B cell (primary cell): Measurements from ENCODE around the gene ACTL6A. TPM values are rescaled to one million over a fixed set of nuclear protein-coding genes. Genes with fewer than 3 reads are reported as not detected.

ENCODE experiments used
- ATAC-seq: fragments of 200-7000 bp; cut with Tn5 transposase; one replicate; pipeline ENCODE4 v1.10.0; 2021; ENCODE audit warnings: low read depth, mild to moderate bottlenecking, moderate number of reproducible peaks, moderate library complexity
- CTCF ChIA-PET: fragments of 350-600 bp; sonication (Branson Sonifier 250); formaldehyde crosslinking; loops from one replicate; lab custom pipeline; 2021; ENCODE audit warnings: antibody characterized with exemption, inconsistent platforms; lab: Charles Lee
- POLR2A ChIA-PET: fragments of 350-600 bp; sonication (Branson Sonifier 250); formaldehyde crosslinking; loops from one replicate; lab custom pipeline; 2021; ENCODE audit warnings: antibody characterized with exemption; lab: Charles Lee
- DNase-seq: peaks from one replicate; pipeline ENCODE4 v3.0.0; 2013
- H2AFZ ChIP-seq: 2 replicates; pipeline ENCODE4 v1.6.1; 2012; ENCODE audit warnings: mild to moderate bottlenecking, low read depth, low read length; ENCODE audit not compliant: insufficient read depth, poor library complexity, severe bottlenecking
- H3K27ac ChIP-seq, 2 donors: 1 replicate in 1 of 2; 2 replicates in 1 of 2; pipeline ENCODE4 v1.5.1; 2012 to 2013; ENCODE audit warnings: low read length in 2 of 2, mild to moderate bottlenecking in 2 of 2, moderate library complexity in 1 of 2
- H3K27me3 ChIP-seq, 4 experiments: fragments of 200-600 bp in 1 of 4; sonication (generic) in 1 of 4; replicated peaks in 1 of 4; 1 replicate in 2 of 4; 2 replicates in 2 of 4; pipeline versions ENCODE4 v1.6.1 to v1.7.0; 2013 to 2016; ENCODE audit warnings: low read length in 3 of 4, mild to moderate bottlenecking in 2 of 4, mixed read lengths in 1 of 4, moderate library complexity in 1 of 4; ENCODE audit not compliant: insufficient read depth in 4 of 4, control insufficient read depth in 3 of 4; ENCODE audit errors: control extremely low read depth in 1 of 4
- H3K36me3 ChIP-seq, 2 experiments: replicated peaks in 1 of 2; 1 replicate in 1 of 2; 2 replicates in 1 of 2; pipeline versions ENCODE4 v1.6.1 to v1.7.1; 2013; ENCODE audit warnings: low read length in 1 of 2; ENCODE audit not compliant: insufficient read depth in 2 of 2, control insufficient read depth in 1 of 2; ENCODE audit errors: control extremely low read depth in 1 of 2, extremely low read depth in 1 of 2
- H3K4me1 ChIP-seq, 2 donors: fragments of 200-600 bp in 1 of 2; sonication (generic) in 1 of 2; 1 replicate in 1 of 2; 2 replicates in 1 of 2; pipeline versions ENCODE4 v1.5.1 to v1.6.1; 2013 to 2017; ENCODE audit warnings: low read length in 2 of 2; ENCODE audit not compliant: control insufficient read depth in 2 of 2, insufficient read depth in 2 of 2
- H3K4me2 ChIP-seq: replicated peaks from 2 replicates; pipeline ENCODE3; 2012; ENCODE audit warnings: mild to moderate bottlenecking, low read depth, low read length; ENCODE audit not compliant: poor library complexity, severe bottlenecking
- H3K4me3 ChIP-seq, 5 experiments: fragments of 200-600 bp in 1 of 5; sonication (generic) in 1 of 5; 1 replicate in 3 of 5; 2 replicates in 2 of 5; pipeline versions ENCODE4 v1.5.1 to v1.7.0; 2011 to 2016; ENCODE audit warnings: low read length in 4 of 5, mild to moderate bottlenecking in 4 of 5, low read depth in 2 of 5, control low read depth in 1 of 5, moderate library complexity in 1 of 5; ENCODE audit not compliant: insufficient read depth in 1 of 5; ENCODE audit errors: control extremely low read depth in 1 of 5, extremely low read depth in 1 of 5
- H3K79me2 ChIP-seq: fragments of 200-600 bp; sonication (generic); one replicate; pipeline ENCODE4 v1.6.0; 2016; ENCODE audit warnings: low read length; ENCODE audit not compliant: control insufficient read depth, insufficient read depth
- H3K9ac ChIP-seq: fragments of 200-600 bp; sonication (generic); 2 replicates; pipeline ENCODE4 v1.6.1; 2017; ENCODE audit warnings: mild to moderate bottlenecking, low read length, moderate library complexity
- H3K9me3 ChIP-seq, 3 donors: one replicate each; pipeline versions ENCODE4 v1.6.1 to v1.7.1; 2013; ENCODE audit warnings: low read length in 2 of 3; ENCODE audit not compliant: control insufficient read depth in 2 of 3, insufficient read depth in 1 of 3; ENCODE audit errors: control extremely low read depth in 1 of 3
- H4K20me1 ChIP-seq: 2 replicates; pipeline ENCODE4 v1.6.0; 2012; ENCODE audit warnings: mild to moderate bottlenecking, low read length; ENCODE audit not compliant: insufficient read depth, control insufficient read depth, poor library complexity, severe bottlenecking
- H3K27ac Mint-ChIP-seq: one replicate; pipeline ENCODE4 v1.8.0; 2021; ENCODE audit warnings: mixed read lengths
- H3K27me3 Mint-ChIP-seq: one replicate; pipeline ENCODE4 v1.8.0; 2021; ENCODE audit warnings: mixed read lengths
- H3K4me1 Mint-ChIP-seq: one replicate; pipeline ENCODE4 v1.8.0; 2021; ENCODE audit warnings: mixed read lengths
- H3K4me3 Mint-ChIP-seq: one replicate; pipeline ENCODE4 v1.8.0; 2021; ENCODE audit warnings: mixed read lengths
- H3K9me3 Mint-ChIP-seq: one replicate; pipeline ENCODE4 v1.8.0; 2022; ENCODE audit warnings: mixed read lengths; ENCODE audit not compliant: insufficient read depth
- EZH2 ChIP-seq: IDR thresholded peaks from 2 replicates; pipeline ENCODE4 v1.6.1; 2012; ENCODE audit warnings: borderline replicate concordance, low read depth, mild to moderate bottlenecking, moderate library complexity, low read length; ENCODE audit not compliant: insufficient read depth, poor library complexity, severe bottlenecking
- WGBS: methylation state at CpG from one replicate; pipeline ENCODE4 v1.1.5; 2013; ENCODE audit warnings: missing lambda C conversion rate; ENCODE audit not compliant: insufficient coverage; 5-methylcytosine and 5-hydroxymethylcytosine counted together
- intact Hi-C: fragments of 100-400 bp; cut with micrococcal nuclease; formaldehyde crosslinking; loops from one replicate; pipeline ENCODE4 v1.10.0; 2022
- polyA plus RNA-seq: library from polyadenylated mRNA; depleted of rRNA; stranded (reverse); fragments of >200 nt; gene quantifications from 2 replicates; pipeline ENCODE4 v1.2.3, GENCODE V29; 2012
- total RNA-seq, 2 donors: library from RNA; stranded (reverse); fragments of 120-200 nt in 1 of 2; gene quantifications; 1 replicate in 1 of 2; 2 replicates in 1 of 2; pipeline versions ENCODE4 v1.2.3 to v1.2.4, GENCODE V29; 2013 to 2022
- TF ChIP-seq, protein P1 (sequence below): fragments of 200-600 bp; IDR thresholded peaks from one replicate; pipeline ENCODE4 v1.8.0; 2022; ENCODE audit warnings: antibody characterized with exemption, mild to moderate bottlenecking

The ACTL6A gene
- total and polyA plus RNA-seq, 2 donors (not counting 1 experiment from before 2014, with no cell fraction given) = 26.2 to 48.5 TPM

DNA sequence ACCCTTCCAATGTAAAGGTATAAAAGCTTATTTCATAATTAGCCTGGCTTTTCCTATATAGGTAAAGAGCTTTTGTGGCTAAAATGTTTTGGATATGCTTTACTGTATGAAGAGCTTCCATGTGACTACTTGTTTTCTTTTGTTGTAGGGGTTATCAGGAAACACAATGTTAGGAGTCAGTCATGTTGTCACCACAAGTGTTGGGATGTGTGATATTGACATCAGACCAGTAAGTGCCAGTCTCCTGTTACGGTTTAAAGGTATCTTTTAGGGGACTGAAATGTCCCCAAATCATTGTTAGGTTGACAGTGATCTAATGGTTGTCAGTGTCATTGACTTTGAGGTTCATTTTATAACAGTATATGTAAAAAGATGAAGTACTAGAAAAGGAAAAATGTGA, 18.3 kb downstream of the ACTL6A start:
- Mint-ChIP-seq H3K27me3 (no peaks in the 10 kb centered on the region), H3K4me3 (no peak overlapping the region), H3K27ac (no peak overlapping the region), H3K9me3 (no peaks in the 10 kb centered on the region), H3K4me1 (no peaks in the 10 kb centered on the region)
- H3K4me3 ChIP-seq = no peak overlapping the region
- H3K4me1 ChIP-seq = no peaks in the 10 kb centered on the region
- ChIA-PET CTCF (no interaction called here), POLR2A (no interaction called here)
- H2AFZ ChIP-seq = no peak overlapping the region
- ATAC-seq (no peak), DNase-seq (no peak)
- TF ChIP-seq, protein P1, sequence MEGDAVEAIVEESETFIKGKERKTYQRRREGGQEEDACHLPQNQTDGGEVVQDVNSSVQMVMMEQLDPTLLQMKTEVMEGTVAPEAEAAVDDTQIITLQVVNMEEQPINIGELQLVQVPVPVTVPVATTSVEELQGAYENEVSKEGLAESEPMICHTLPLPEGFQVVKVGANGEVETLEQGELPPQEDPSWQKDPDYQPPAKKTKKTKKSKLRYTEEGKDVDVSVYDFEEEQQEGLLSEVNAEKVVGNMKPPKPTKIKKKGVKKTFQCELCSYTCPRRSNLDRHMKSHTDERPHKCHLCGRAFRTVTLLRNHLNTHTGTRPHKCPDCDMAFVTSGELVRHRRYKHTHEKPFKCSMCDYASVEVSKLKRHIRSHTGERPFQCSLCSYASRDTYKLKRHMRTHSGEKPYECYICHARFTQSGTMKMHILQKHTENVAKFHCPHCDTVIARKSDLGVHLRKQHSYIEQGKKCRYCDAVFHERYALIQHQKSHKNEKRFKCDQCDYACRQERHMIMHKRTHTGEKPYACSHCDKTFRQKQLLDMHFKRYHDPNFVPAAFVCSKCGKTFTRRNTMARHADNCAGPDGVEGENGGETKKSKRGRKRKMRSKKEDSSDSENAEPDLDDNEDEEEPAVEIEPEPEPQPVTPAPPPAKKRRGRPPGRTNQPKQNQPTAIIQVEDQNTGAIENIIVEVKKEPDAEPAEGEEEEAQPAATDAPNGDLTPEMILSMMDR = no peak
- no peak for TF ChIP-seq EZH2
- no peaks in the 10 kb centered on the region for H4K20me1 ChIP-seq
- H3K9me3 ChIP-seq = no peaks in the 10 kb centered on the region
- no peak overlapping the region for H3K9ac ChIP-seq
- H3K4me2 ChIP-seq = no peak overlapping the region
- H3K27me3 ChIP-seq = no peaks in the 10 kb centered on the region
- intact Hi-C loops = no loop called here
- no peaks in the 10 kb centered on the region for H3K79me2 ChIP-seq
- WGBS = no CpG with 5 or more reads among the region's 1 CpG
- H3K27ac ChIP-seq = no peak overlapping the region
- peaks cover 16 to 66% of the 10 kb centered on the region in 2 experiments for H3K36me3 ChIP-seq

DNA sequence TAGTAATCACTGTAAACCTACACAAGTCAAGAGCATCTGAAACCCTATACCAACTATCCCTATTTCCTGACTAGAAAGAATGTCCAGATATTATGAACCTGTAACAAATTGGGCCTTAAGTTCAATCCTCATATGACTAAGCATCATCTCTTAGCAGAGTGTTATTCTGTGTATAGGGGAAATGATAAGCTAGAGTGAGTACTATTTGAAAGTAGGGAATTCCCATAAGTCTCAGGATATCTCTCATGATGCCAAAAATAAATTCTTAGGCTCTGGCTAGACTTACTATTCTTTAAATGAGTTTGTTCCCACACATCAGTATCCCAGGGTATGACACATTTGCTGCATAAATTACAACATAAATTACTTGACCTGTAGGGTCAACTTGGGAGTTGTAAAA, 26.4 kb downstream of the ACTL6A start:
- no peaks in the 10 kb centered on the region for H3K9me3 ChIP-seq
- H3K4me3 Mint-ChIP-seq = no peak overlapping the region
- no peaks in the 10 kb centered on the region for H3K9me3 Mint-ChIP-seq
- ChIA-PET CTCF (no interaction called here), POLR2A (no interaction called here)
- intact Hi-C loops = no loop called here
- no peak overlapping the region for H3K9ac ChIP-seq
- H3K36me3 ChIP-seq = peaks cover 8 to 70% of the 10 kb centered on the region in 2 experiments
- no peak overlapping the region for H3K27ac Mint-ChIP-seq
- no peaks in the 10 kb centered on the region for H3K4me1 Mint-ChIP-seq
- TF ChIP-seq, protein P1 = no peak
- no peak for TF ChIP-seq EZH2
- H3K79me2 ChIP-seq = no peaks in the 10 kb centered on the region
- H4K20me1 ChIP-seq = no peaks in the 10 kb centered on the region
- no peak for DNase-seq
- no peak overlapping the region for H3K27ac ChIP-seq
- no peaks in the 10 kb centered on the region for H3K4me1 ChIP-seq
- no peaks in the 10 kb centered on the region for H3K27me3 Mint-ChIP-seq
- H2AFZ ChIP-seq = no peak overlapping the region
- H3K4me3 ChIP-seq = no peak overlapping the region
- H3K27me3 ChIP-seq = no peaks in the 10 kb centered on the region
- ATAC-seq = no peak
- no peak overlapping the region for H3K4me2 ChIP-seq
